Effector memory CD4-positive, alpha-beta T cell (primary cell): Measurements from ENCODE around the gene EPHA4.

Source experiments
- DNase-seq, 3 donors: peaks; one replicate each; pipeline ENCODE4 v3.0.0-alpha.2; 2020
- H3K27ac ChIP-seq: 2 replicates; pipeline ENCODE4 v1.7.0; 2013; ENCODE audit warnings: mild to moderate bottlenecking, low read length, moderate library complexity; ENCODE audit not compliant: insufficient read depth, poor library complexity, severe bottlenecking
- H3K27me3 ChIP-seq: replicated peaks from 2 replicates; pipeline ENCODE4 v1.7.0; 2013; ENCODE audit warnings: mild to moderate bottlenecking, low read length; ENCODE audit not compliant: insufficient read depth, control insufficient read depth, poor library complexity, severe bottlenecking
- H3K36me3 ChIP-seq: 2 replicates; pipeline ENCODE4 v1.7.0; 2013; ENCODE audit warnings: mild to moderate bottlenecking, low read length, moderate library complexity; ENCODE audit not compliant: control insufficient read depth, insufficient read depth
- H3K4me1 ChIP-seq: 2 replicates; pipeline ENCODE4 v1.7.0; 2013; ENCODE audit warnings: low read length, mild to moderate bottlenecking; ENCODE audit not compliant: control insufficient read depth, insufficient read depth, poor library complexity, severe bottlenecking
- H3K4me3 ChIP-seq: 2 replicates; pipeline ENCODE4 v1.7.0; 2013; ENCODE audit warnings: low read length, low read depth, mild to moderate bottlenecking; ENCODE audit not compliant: insufficient read depth, poor library complexity, severe bottlenecking
- H3K9me3 ChIP-seq: 2 replicates; pipeline ENCODE4 v1.7.0; 2013; ENCODE audit warnings: mild to moderate bottlenecking, low read length, moderate library complexity; ENCODE audit not compliant: control insufficient read depth

Gene EPHA4

DNA sequence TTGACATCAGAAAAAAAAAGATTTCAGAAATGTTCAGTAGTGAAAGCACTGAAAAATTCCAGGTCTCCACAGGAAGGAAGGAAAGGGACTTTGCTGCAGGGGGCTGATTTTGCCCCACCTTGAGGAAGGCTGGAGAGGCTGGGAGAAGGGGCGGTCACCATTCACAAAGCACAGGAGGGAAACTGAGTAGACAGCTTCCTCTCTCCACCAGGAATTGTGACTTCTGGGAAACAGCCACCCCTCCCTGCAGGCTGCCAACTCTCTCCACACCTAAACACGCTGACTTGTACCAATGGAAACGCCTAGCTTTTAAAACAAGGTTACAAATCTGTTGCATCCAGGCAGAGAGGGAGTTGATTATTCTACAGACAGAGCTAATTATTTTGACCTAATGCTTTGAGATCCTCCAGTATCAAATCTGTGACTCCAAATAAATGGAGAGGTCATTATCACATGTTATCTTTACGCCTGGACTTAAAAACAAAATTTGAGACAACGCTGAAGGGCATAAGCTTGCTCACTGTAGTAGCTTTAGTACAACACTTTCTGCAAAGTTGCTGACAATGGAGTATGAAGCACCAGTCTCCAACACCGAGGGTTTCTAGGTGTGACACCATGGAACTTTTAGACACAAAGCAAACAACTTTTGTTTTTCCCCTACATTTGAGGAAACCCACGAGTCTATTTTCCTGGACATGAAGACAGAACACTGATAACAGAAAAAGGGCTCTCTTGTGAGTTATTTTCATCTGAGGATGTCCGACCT lies 42.7 kb downstream of the EPHA4 start:
- no peaks in the 10 kb centered on the region for H3K27me3 ChIP-seq
- no peak for DNase-seq
- no peaks in the 10 kb centered on the region for H3K36me3 ChIP-seq
- no peaks in the 10 kb centered on the region for H3K9me3 ChIP-seq
- H3K4me3 ChIP-seq: peak overlapping the region; percentile 16
- H3K27ac ChIP-seq: peak overlapping the region; percentile 59
- H3K4me1 ChIP-seq: peaks cover 36% of the 10 kb centered on the region

DNA sequence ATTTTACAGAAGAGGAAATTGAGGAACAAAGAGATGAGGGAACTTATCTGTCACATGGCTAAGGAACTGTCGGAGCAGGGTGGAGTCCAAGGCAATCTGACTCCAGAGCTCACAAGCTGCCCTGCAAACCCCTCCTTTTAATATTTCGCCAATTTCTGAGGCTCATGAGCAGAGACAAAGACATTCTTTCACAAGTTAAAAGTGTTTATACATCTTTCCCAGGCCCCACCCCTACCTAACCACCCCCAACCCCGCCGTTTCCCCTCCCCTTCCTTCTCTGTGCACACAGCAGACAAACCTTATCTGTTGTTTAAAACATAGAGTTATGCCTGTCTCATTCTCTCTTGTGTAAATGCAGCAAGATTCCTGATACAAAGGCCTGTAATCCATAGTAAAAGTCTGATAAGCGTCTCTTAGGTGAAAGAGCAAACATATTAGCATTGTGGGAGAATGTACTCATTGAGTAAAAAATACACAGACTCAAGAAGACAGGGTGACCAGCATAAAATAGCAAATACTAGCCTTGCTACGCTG lies 44.3 kb downstream of the EPHA4 start:
- peak in 1 of 3 donors; percentile 26 for DNase-seq
- H3K4me1 ChIP-seq: peaks cover 36% of the 10 kb centered on the region
- H3K36me3 ChIP-seq: no peaks in the 10 kb centered on the region
- no peaks in the 10 kb centered on the region for H3K27me3 ChIP-seq
- no peaks in the 10 kb centered on the region for H3K9me3 ChIP-seq
- H3K27ac ChIP-seq: peak overlapping the region; percentile 59
- H3K4me3 ChIP-seq: peak overlapping the region; percentile 18

DNA sequence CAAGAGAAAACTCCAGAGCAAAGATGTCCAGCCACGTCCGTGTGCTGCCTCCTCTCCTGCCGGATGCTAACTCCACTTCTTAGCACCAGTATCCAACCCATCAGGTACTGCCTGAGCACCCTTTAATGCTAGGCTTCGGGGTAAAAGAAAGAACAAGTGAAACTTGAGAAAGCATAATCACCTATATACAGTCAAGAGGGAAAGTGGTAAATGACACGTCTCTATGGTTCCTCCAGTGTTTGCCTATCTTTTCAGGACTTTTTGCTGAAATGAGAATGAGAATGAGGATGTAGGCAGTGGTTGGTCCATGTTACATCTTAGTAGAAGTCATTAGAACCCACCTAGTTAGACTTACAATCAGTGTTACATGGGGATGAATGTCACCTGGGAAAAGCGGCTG lies 47.9 kb downstream of the EPHA4 start:
- H3K36me3 ChIP-seq: no peaks in the 10 kb centered on the region
- DNase-seq: no peak
- peaks cover 49% of the 10 kb centered on the region for H3K4me1 ChIP-seq
- H3K27me3 ChIP-seq: no peaks in the 10 kb centered on the region
- no peaks in the 10 kb centered on the region for H3K9me3 ChIP-seq
- H3K4me3 ChIP-seq: no peak overlapping the region
- no peak overlapping the region for H3K27ac ChIP-seq

DNA sequence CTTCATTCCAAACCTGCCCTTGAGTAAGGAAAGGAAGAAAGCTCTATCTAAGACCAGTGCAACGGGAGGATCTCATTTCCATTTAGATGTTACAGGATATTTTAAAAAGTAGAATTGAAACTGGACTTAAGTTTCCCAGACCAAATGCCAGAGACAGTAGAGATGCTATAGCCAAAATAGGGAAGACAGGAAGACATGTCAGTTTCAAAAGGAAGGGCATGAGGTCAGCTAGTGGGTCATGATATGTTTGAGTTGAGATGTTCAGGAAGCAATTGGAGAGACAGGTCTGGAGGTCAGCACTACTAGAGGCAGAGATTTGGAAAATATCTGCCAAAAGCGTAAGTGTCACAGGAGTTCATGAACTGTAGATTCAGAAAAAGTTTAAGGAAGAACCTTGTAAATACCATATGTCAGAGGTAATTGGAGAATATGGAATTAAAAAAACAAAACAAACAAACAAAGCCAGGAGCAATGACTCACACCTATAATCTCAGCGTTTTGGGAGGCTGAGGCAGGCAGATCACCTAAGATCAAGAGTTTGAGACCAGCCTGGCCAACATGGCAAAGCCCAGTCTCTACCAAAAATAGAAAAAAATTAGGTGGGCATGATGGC lies 50.8 kb downstream of the EPHA4 start:
- no peaks in the 10 kb centered on the region for H3K27me3 ChIP-seq
- H3K36me3 ChIP-seq: no peaks in the 10 kb centered on the region
- H3K27ac ChIP-seq: no peak overlapping the region
- no peaks in the 10 kb centered on the region for H3K9me3 ChIP-seq
- no peak for DNase-seq
- no peak overlapping the region for H3K4me3 ChIP-seq
- H3K4me1 ChIP-seq: peaks cover 51% of the 10 kb centered on the region

DNA sequence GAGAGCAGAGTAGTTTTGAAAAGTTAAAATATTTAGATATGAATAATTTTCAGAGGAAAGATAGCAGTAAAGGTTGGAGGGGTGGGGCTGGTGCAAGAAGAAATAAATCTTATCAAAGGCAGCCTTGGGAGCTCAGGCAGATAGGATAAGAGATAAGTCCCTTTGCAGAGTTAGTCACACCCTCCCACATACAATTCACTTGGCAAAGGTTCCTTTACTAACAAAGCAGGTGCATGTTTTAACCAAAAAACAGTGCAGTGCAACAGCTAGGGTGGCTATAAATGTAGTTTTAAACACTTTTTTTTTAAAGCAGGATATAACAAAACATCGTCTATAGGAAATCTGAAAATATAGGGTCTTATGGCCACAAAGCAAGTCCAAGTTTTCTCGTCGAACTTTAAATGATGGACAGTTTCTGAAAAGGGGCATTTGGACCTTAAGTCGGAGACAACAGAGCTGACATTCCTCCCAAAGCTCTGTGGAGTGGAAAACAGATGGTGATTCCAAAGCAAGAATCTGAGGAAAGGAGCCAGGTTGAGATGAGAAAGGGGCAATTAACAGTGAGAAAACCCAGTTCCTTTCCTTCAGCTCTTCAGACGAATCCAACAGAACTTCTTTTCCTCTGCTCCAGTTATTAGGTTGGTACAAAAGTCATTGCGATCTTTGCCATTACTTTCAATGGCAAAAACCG lies 53.0 kb downstream of the EPHA4 start:
- H3K27ac ChIP-seq: peak overlapping the region; percentile 91
- H3K9me3 ChIP-seq: no peaks in the 10 kb centered on the region
- DNase-seq: no peak
- no peaks in the 10 kb centered on the region for H3K36me3 ChIP-seq
- peaks cover 51% of the 10 kb centered on the region for H3K4me1 ChIP-seq
- peak overlapping the region; percentile 5 for H3K4me3 ChIP-seq
- no peaks in the 10 kb centered on the region for H3K27me3 ChIP-seq

DNA sequence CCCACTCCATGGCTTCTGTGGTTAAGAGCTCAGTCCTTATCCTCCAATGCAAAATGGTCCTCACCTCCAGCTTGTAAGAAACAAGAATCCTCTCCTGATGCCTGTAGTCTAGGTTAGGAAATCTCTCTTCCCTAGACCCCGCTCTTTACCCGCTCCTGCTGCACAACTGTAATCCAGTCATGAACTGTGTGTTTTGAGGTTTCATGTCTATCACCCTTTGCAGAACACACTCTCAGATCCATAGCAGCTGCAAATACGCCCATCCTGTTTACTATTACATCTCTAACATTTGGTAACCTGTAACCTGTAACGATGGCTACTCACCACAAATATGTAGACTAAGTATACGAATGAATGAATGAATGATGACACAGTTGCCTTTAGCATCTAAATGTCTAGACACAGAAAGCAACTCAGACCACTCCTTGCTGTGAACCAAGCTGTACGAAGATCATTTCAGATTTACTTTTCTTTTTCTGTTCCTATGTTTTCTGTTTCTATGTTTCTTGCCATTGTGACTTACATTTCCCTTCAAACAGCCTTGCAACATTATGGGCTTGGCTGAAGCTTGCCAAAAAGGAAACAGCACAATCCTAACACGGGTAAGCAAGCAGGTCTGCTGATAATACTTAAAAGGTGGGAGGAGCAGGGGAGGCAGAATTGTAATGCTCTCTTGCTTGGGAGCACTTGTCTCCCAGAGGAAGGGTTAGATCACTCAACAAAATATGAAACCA lies 53.7 kb downstream of the EPHA4 start:
- no peaks in the 10 kb centered on the region for H3K36me3 ChIP-seq
- peak overlapping the region; percentile 91 for H3K27ac ChIP-seq
- H3K27me3 ChIP-seq: no peaks in the 10 kb centered on the region
- H3K4me1 ChIP-seq: peaks cover 51% of the 10 kb centered on the region
- no peaks in the 10 kb centered on the region for H3K9me3 ChIP-seq
- peak overlapping the region; percentile 20 for H3K4me3 ChIP-seq
- DNase-seq: peak; percentile 27 to 46 (median 36)

DNA sequence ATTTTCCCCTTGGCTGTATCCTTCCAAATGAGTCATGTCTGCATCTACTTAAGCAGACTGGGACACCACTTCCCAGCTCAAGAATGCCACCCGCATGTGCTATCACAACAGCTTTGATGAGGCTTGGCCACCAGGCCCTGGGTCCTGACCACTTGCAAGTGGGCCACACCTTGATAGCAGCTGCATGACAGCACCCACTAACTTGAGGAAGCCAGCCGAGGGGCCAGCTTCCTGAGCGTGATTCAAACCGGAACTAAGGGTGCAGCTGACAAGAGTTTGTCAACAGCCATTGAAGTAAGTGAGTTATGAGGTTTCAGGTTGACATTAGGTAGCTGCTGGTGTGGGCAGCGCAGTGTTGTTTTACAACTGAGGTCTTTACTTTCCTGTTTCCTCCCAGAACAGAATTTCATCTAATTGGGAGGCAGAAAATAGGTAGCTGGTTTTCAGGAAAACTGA lies 54.4 kb downstream of the EPHA4 start:
- peak; percentile 61 to 83 (median 75) for DNase-seq
- H3K27ac ChIP-seq: peak overlapping the region; percentile 91
- H3K4me3 ChIP-seq: peak overlapping the region; percentile 20

DNA sequence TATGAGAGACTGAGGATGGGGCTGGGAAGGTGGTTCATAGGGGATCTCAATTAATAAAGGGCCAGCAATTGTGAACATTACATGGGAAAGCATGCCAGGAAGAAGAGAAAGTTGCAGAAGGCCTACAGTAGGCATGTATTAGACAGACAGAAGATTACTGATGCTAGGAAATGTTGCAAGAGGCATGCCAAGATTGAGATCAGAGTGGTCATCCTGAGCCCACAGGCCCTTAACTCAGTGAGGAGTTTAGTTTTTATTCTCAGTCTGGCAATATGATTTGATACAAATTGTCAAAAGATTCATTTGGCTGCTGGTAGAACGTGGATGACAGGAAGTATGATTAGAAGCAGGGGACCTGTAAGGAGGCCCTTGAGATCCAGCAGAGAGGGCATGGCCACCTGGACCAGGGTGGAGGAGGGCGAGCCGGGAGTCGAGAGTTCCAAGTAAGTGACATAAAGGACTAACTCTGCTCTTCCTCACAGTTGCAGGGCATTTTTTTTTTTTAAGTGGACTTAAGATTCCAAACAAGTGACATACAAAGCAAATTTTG lies 54.9 kb downstream of the EPHA4 start:
- H3K27me3 ChIP-seq: no peaks in the 10 kb centered on the region
- H3K27ac ChIP-seq: peak overlapping the region; percentile 91
- peaks cover 51% of the 10 kb centered on the region for H3K4me1 ChIP-seq
- no peaks in the 10 kb centered on the region for H3K36me3 ChIP-seq
- no peaks in the 10 kb centered on the region for H3K9me3 ChIP-seq
- no peak for DNase-seq
- peak overlapping the region; percentile 20 for H3K4me3 ChIP-seq

More for the DNA sequence above, 54.4 kb downstream of the EPHA4 start:
- no peaks in the 10 kb centered on the region for H3K9me3 ChIP-seq
- no peaks in the 10 kb centered on the region for H3K36me3 ChIP-seq
- peaks cover 51% of the 10 kb centered on the region for H3K4me1 ChIP-seq
- no peaks in the 10 kb centered on the region for H3K27me3 ChIP-seq

DNA sequence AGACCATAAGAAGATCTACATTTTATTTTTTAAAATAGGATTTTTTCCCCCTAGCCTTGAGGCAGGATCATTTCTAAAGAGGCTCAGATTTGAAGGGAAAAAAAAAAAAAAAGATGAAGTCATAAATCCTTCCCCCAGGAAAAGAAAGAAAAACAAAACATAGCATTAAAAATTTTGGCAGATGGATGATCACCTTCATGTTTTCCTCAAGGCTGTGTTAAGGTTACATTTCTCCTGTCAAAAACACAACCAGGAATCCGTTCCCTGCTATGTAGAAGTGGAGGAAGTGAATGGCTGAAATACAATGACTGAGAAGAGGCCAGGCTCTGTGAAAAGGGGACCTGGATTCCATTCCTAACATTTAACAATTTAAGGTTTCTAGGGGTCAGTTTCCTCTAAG lies 56.2 kb downstream of the EPHA4 start:
- no peak overlapping the region for H3K4me3 ChIP-seq
- no peak for DNase-seq
- H3K9me3 ChIP-seq: no peaks in the 10 kb centered on the region
- H3K4me1 ChIP-seq: peaks cover 42% of the 10 kb centered on the region
- H3K27ac ChIP-seq: no peak overlapping the region
- no peaks in the 10 kb centered on the region for H3K27me3 ChIP-seq
- no peaks in the 10 kb centered on the region for H3K36me3 ChIP-seq
